NCI-H82 (cell line): ENCODE data around the gene SHC1.

ENCODE experiments used
- DNase-seq: peaks from one replicate; lab custom pipeline; 2025; lab: John Stamatoyannopoulos, UW

Gene SHC1

GRCh38 chr1:154937085-154937987 is 33.2 kb downstream of the SHC1 start:
- DNase-seq: peak; percentile 96

GRCh38 chr1:154936555-154937084 is 33.9 kb downstream of the SHC1 start, which contains the start of gene PMVK:
TSS of gene PMVK (minus strand) at chr1:154936719. CDS start at chr1:154936685, 34 bp downstream.
- DNase-seq: peak; percentile 98

GRCh38 chr1:154935749-154936554 is 34.6 kb downstream of the SHC1 start:
- no peak for DNase-seq

GRCh38 chr1:154934358-154934948 is 36.1 kb downstream of the SHC1 start:
- no peak for DNase-seq

GRCh38 chr1:154931940-154932487 is 38.5 kb downstream of the SHC1 start:
- no peak for DNase-seq

GRCh38 chr1:154926201-154926600 is 44.3 kb downstream of the SHC1 start:
- no peak for DNase-seq

GRCh38 chr1:154925335-154926170 is 45.0 kb downstream of the SHC1 start:
- no peak for DNase-seq

GRCh38 chr1:154923695-154924094 is 46.9 kb downstream of the SHC1 start:
- DNase-seq: no peak

GRCh38 chr1:154913273-154913672 is 57.3 kb downstream of the SHC1 start:
- no peak for DNase-seq

GRCh38 chr1:154912755-154913154 is 57.8 kb downstream of the SHC1 start:
- no peak for DNase-seq
